Measurements from ENCODE around the gene SYNJ1. TPM values are rescaled to one million over a fixed set of nuclear protein-coding genes. Genes with fewer than 3 reads are reported as not detected.

The SYNJ1 gene
- total and polyA plus RNA-seq, 10 of the 15 experiments (the other 5 are each of a cell fraction or from before 2014, with no cell fraction given): 1.2 to 7.0 (median 3.5) TPM

DNA sequence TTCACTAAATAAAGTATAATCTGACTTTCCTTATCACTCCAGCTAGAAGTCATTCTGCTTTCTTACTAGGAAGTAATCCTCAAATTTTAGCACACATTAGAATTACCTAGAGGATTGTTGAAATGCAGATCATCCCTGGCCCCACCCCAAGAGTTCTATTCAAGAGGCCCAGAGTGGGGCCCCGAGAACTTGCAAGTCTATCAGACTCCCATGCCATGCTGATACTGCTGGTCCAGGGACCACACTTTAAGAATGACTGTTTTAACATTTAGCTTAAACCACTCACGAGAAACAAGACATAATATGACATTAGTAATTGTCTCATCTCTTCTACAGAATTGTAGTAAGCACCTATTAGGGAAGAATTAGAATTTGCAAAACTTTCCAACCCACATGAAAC lies 7.7 kb upstream of the SYNJ1 start (continued):
- TF ChIP-seq, protein P1, sequence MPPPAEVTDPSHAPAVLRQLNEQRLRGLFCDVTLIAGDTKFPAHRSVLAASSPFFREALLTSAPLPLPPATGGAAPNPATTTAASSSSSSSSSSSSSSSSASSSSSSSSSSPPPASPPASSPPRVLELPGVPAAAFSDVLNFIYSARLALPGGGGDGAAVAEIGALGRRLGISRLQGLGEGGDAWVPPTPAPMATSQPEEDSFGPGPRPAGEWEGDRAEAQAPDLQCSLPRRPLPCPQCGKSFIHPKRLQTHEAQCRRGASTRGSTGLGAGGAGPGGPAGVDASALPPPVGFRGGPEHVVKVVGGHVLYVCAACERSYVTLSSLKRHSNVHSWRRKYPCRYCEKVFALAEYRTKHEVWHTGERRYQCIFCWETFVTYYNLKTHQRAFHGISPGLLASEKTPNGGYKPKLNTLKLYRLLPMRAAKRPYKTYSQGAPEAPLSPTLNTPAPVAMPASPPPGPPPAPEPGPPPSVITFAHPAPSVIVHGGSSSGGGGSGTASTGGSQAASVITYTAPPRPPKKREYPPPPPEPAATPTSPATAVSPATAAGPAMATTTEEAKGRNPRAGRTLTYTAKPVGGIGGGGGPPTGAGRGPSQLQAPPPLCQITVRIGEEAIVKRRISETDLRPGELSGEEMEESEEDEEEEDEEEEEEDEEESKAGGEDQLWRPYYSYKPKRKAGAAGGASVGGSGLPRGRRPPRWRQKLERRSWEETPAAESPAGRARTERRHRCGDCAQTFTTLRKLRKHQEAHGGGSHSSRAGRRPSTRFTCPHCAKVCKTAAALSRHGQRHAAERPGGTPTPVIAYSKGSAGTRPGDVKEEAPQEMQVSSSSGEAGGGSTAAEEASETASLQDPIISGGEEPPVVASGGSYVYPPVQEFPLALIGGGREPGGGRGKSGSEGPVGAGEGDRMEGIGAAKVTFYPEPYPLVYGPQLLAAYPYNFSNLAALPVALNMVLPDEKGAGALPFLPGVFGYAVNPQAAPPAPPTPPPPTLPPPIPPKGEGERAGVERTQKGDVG (CRISPR knock-in tag; IDR thresholded peaks at IDR 0.05): no peak
- TF ChIP-seq, protein P2, sequence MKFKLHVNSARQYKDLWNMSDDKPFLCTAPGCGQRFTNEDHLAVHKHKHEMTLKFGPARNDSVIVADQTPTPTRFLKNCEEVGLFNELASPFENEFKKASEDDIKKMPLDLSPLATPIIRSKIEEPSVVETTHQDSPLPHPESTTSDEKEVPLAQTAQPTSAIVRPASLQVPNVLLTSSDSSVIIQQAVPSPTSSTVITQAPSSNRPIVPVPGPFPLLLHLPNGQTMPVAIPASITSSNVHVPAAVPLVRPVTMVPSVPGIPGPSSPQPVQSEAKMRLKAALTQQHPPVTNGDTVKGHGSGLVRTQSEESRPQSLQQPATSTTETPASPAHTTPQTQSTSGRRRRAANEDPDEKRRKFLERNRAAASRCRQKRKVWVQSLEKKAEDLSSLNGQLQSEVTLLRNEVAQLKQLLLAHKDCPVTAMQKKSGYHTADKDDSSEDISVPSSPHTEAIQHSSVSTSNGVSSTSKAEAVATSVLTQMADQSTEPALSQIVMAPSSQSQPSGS (IDR thresholded peaks at IDR 0.05; ENCODE audit: low read length): no peak

DNA sequence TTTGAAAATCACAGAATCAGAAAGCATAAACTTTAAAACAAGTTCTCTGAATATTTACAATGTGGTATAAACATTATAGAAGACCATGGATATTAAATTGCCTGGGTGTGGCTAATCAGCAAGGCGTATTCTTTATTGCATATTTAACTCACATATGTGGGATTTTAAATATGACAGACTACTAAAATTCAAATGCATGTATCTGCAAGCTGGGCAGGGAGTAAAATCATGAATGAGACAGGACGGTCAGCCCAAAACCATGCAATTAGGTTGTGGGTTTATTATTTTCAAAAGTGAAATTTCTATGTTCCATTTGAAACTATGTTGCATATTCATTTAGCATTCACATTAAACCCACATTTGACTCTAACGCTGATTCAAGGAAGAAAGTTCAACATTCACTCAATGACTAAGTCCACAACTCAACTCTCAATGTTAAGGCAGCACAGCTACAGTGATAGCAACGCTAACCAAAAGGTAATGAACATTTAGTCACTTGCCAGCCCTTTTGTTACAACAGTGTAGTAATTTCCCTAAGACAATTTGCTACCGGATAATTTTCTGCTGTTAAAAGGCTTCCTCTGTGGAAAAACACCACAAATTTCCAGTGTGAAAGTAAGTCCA lies 6.3 kb upstream of the SYNJ1 start:
- 54% methylated on average over 5 of the region's 5 CpGs for WGBS (ENCODE audit: insufficient coverage, insufficient replicate concordance, low lambda C conversion rate, missing lambda C conversion rate)
- no peaks in the 10 kb centered on the region for H4K20me1 ChIP-seq (ENCODE audit: control insufficient read depth, insufficient read depth)
- in situ Hi-C loops (cut with MboI) (no loop called here), intact Hi-C loops (cut with micrococcal nuclease; ENCODE audit: unreplicated experiment) (no loop called here)
- H3K4me3 ChIP-seq: no peak overlapping the region
- ChIA-PET RAD21 (ENCODE audit: unreplicated experiment) (no interaction called here), POLR2A (no interaction called here), CTCF (no interaction called here), SMC1A (ENCODE audit: uncharacterized antibody, unreplicated experiment) (no interaction called here)
- no peaks in the 10 kb centered on the region for H3K27me3 ChIP-seq (replicated peaks in 1 of 2; ENCODE audit: control insufficient read depth in 2 of 2, insufficient read depth in 2 of 2, low read length in 1 of 2)
- H3K36me3 ChIP-seq (ENCODE audit: control insufficient read depth in 2 of 2, insufficient read depth in 2 of 2, low read length in 1 of 2): peaks cover 0 to 21% of the 10 kb centered on the region in 2 experiments; a peak in 3 of 4 replicates
- TF ChIP-seq, protein P3, sequence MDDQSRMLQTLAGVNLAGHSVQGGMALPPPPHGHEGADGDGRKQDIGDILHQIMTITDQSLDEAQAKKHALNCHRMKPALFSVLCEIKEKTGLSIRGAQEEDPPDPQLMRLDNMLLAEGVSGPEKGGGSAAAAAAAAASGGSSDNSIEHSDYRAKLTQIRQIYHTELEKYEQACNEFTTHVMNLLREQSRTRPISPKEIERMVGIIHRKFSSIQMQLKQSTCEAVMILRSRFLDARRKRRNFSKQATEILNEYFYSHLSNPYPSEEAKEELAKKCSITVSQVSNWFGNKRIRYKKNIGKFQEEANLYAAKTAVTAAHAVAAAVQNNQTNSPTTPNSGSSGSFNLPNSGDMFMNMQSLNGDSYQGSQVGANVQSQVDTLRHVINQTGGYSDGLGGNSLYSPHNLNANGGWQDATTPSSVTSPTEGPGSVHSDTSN (IDR thresholded peaks at IDR 0.05; ENCODE audit: insufficient replicate concordance, low read depth, low read length): no peak
- TF ChIP-seq MTA2 (IDR thresholded peaks at IDR 0.05; ENCODE audit: low read depth): no peak
- TF ChIP-seq, protein P4, sequence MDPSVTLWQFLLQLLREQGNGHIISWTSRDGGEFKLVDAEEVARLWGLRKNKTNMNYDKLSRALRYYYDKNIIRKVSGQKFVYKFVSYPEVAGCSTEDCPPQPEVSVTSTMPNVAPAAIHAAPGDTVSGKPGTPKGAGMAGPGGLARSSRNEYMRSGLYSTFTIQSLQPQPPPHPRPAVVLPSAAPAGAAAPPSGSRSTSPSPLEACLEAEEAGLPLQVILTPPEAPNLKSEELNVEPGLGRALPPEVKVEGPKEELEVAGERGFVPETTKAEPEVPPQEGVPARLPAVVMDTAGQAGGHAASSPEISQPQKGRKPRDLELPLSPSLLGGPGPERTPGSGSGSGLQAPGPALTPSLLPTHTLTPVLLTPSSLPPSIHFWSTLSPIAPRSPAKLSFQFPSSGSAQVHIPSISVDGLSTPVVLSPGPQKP (IDR thresholded peaks at IDR 0.05; ENCODE audit: low read depth, low read length): no peak
- no peak for TF ChIP-seq SMAD5 (IDR thresholded peaks at IDR 0.05; ENCODE audit: low read depth)
- TF ChIP-seq MYB (IDR thresholded peaks at IDR 0.05; ENCODE audit: borderline replicate concordance, low read depth, low read length): no peak
- TF ChIP-seq KLF5 (IDR thresholded peaks at IDR 0.05; ENCODE audit: partially characterized antibody): no peak
- no peak for TF ChIP-seq SP1 (IDR thresholded peaks at IDR 0.05; ENCODE audit: low read depth, low read length)
- no TSS peak for BruUV-seq (replicated peaks)
- H3K27ac ChIP-seq (ENCODE audit: control insufficient read depth, insufficient read depth): no peak overlapping the region
- H3K4me2 ChIP-seq (ENCODE audit: control insufficient read depth, insufficient read depth): no peak overlapping the region
- no peaks in the 10 kb centered on the region for H3K79me2 ChIP-seq (ENCODE audit: control insufficient read depth, insufficient read depth, low read length)
- H3K9ac ChIP-seq (ENCODE audit: control insufficient read depth, insufficient read depth, low read length): no peak overlapping the region
- H3K9me3 ChIP-seq (replicated peaks; ENCODE audit: control insufficient read depth, insufficient read depth, low read length): no peaks in the 10 kb centered on the region
- no peak overlapping the region for H2AFZ ChIP-seq (ENCODE audit: control insufficient read depth, low read depth, low read length)
- ATAC-seq (no peak), DNase-seq (ENCODE audit: low read depth, low spot score) (no peak), FAIRE-seq (no peak)
- no peaks in the 10 kb centered on the region for H3K4me1 ChIP-seq (ENCODE audit: control insufficient read depth, insufficient read depth, low read length)
